HepG2 (cell line): ENCODE results near the gene UGT1A7. TPM values are rescaled to one million over a fixed set of nuclear protein-coding genes. Genes with fewer than 3 reads are reported as not detected.

Source experiments
- ATAC-seq: fragments of 200-7000 bp; cut with Tn5 transposase; 3 replicates; pipeline ENCODE4 v1.9.1; 2020; ENCODE audit warnings: mild to moderate bottlenecking, moderate library complexity
- BruUV-seq: library from RNA; stranded (reverse); fragments of 400-500 nt; replicated peaks from 2 replicates; lab custom pipeline; 2021; lab: Mats Ljungman, UMichigan
- CTCF ChIA-PET: fragments of 300-600 bp; formaldehyde crosslinking; extraction: SDS; loops from one replicate; lab custom pipeline; 2021; ENCODE audit warnings: low total read pairs, inconsistent platforms, low intra/inter-chr PET ratio; lab: Yijun Ruan, JAX
- POLR2A ChIA-PET: fragments of 350-600 bp; sonication (Branson Sonifier 250); formaldehyde crosslinking; loops from one replicate; lab custom pipeline; 2020; ENCODE audit warnings: antibody characterized with exemption, inconsistent platforms; lab: Yijun Ruan, JAX
- DNase-seq: peaks from one replicate; pipeline ENCODE4 v3.0.0-alpha.2; 2015; ENCODE audit warnings: low spot score
- FAIRE-seq: peaks from 3 replicates; lab custom pipeline; 2011; peaks lifted over from hg19 to GRCh38; lab: Jason Lieb, UNC
- H2AFZ ChIP-seq: one replicate; pipeline ENCODE4 v1.6.1; 2011; ENCODE audit warnings: low read length, inconsistent platforms
- H3K27ac ChIP-seq: fragments of 300-600 bp; 3 replicates; pipeline ENCODE4 v1.8.0; 2011; ENCODE audit warnings: mixed run types, mild to moderate bottlenecking, mixed read lengths, low read length, inconsistent platforms; ENCODE audit not compliant: insufficient read depth; ENCODE audit errors: extremely low read length
- H3K27me3 ChIP-seq, 2 experiments: fragments of 200-600 bp in 1 of 2; 2 replicates in 1 of 2; 3 replicates in 1 of 2; pipeline versions ENCODE4 v1.6.0 to v1.8.0; 2011; ENCODE audit warnings: low read length in 2 of 2, mild to moderate bottlenecking in 2 of 2, moderate library complexity in 2 of 2, inconsistent platforms in 1 of 2; ENCODE audit not compliant: insufficient read depth in 2 of 2, control insufficient read depth in 1 of 2
- H3K36me3 ChIP-seq, 2 experiments: fragments of 200-600 bp in 1 of 2; replicated peaks in 1 of 2; 2 replicates in 1 of 2; 3 replicates in 1 of 2; pipeline versions ENCODE4 v1.5.1 to v1.8.0; 2011; ENCODE audit warnings: low read length in 2 of 2, inconsistent platforms in 1 of 2; ENCODE audit not compliant: insufficient read depth in 2 of 2, control insufficient read depth in 1 of 2
- H3K4me1 ChIP-seq: 2 replicates; pipeline ENCODE4 v1.5.1; 2012; ENCODE audit warnings: low read length, inconsistent platforms; ENCODE audit not compliant: insufficient read depth
- H3K4me2 ChIP-seq: 2 replicates; pipeline ENCODE4 v1.6.0; 2011; ENCODE audit warnings: low read depth, low read length, inconsistent platforms
- H3K4me3 ChIP-seq, 3 experiments: fragments of 200-600 bp in 1 of 3; sonication (generic), shearing (Covaris generic) in 1 of 3; replicated peaks in 1 of 3; 2 replicates each; pipeline ENCODE4 v1.5.1; 2011 to 2016; ENCODE audit warnings: low read length in 3 of 3, inconsistent platforms in 2 of 3, low read depth in 2 of 3, mild to moderate bottlenecking in 2 of 3, control low read depth in 1 of 3, mixed read lengths in 1 of 3; ENCODE audit not compliant: insufficient read depth in 1 of 3
- H3K79me2 ChIP-seq: one replicate; pipeline ENCODE4 v1.6.1; 2011; ENCODE audit warnings: low read length, inconsistent platforms; ENCODE audit not compliant: insufficient read depth
- H3K9ac ChIP-seq: 2 replicates; pipeline ENCODE4 v1.6.0; 2011; ENCODE audit warnings: mild to moderate bottlenecking, low read depth, low read length, inconsistent platforms; ENCODE audit not compliant: insufficient read depth
- H3K9me3 ChIP-seq: 2 replicates; pipeline ENCODE4 v1.5.1; 2012; ENCODE audit warnings: mild to moderate bottlenecking, low read length
- H4K20me1 ChIP-seq: 2 replicates; pipeline ENCODE4 v1.6.0; 2011; ENCODE audit warnings: inconsistent platforms, mild to moderate bottlenecking, low read length, moderate library complexity; ENCODE audit not compliant: insufficient read depth
- CAMTA2 ChIP-seq: sonication (generic); formaldehyde crosslinking; IDR thresholded peaks from 2 replicates; pipeline ENCODE4 v1.4.0; 2020; ENCODE audit warnings: mild to moderate bottlenecking, missing genetic modification reagents, borderline replicate concordance
- CHD4 ChIP-seq: fragments of 200-600 bp; sonication (generic); IDR thresholded peaks from 2 replicates; pipeline ENCODE4 v1.7.0; 2017; ENCODE audit warnings: mild to moderate bottlenecking, low read length, borderline replicate concordance
- ELK4 ChIP-seq: sonication (generic); formaldehyde crosslinking; IDR thresholded peaks from 2 replicates; pipeline ENCODE4 v1.9.0; 2021; ENCODE audit warnings: missing genetic modification reagents, borderline replicate concordance
- SP5 ChIP-seq: IDR thresholded peaks from 2 replicates; pipeline ENCODE4 v1.6.1; 2016; ENCODE audit warnings: low read depth, borderline replicate concordance
- ZMYM4 ChIP-seq: sonication (generic); formaldehyde crosslinking; IDR thresholded peaks from 2 replicates; pipeline ENCODE4 v1.8.1; 2023; ENCODE audit warnings: mild to moderate bottlenecking, missing genetic modification reagents
- ZNF251 ChIP-seq: sonication (generic); formaldehyde crosslinking; IDR thresholded peaks from 2 replicates; pipeline ENCODE4 v1.9.0; 2021; ENCODE audit warnings: mild to moderate bottlenecking, missing genetic modification reagents
- ZNF329 ChIP-seq: sonication (generic); formaldehyde crosslinking; IDR thresholded peaks from 2 replicates; pipeline ENCODE4 v1.9.0; 2021; ENCODE audit warnings: low read depth, mild to moderate bottlenecking, missing genetic modification reagents
- ZNF83 ChIP-seq: sonication (generic); formaldehyde crosslinking; IDR thresholded peaks from 2 replicates; pipeline ENCODE4 v1.4.0; 2020; ENCODE audit warnings: missing genetic modification reagents, mild to moderate bottlenecking, borderline replicate concordance
- WGBS: methylation state at CpG from one replicate; pipeline ENCODE4 v1.1.6; 2017; ENCODE audit warnings: low lambda C conversion rate; 5-methylcytosine and 5-hydroxymethylcytosine counted together
- in situ Hi-C: cut with HindIII; loops from 2 replicates; pipeline ENCODE4 v1.10.0; 2017; ENCODE audit warnings: low pct_unique_long_range_greater_than_20kb; ENCODE audit not compliant: extremely low pct_ligation_motif_present
- intact Hi-C: fragments of 100-400 bp; cut with micrococcal nuclease; formaldehyde crosslinking; loops from one replicate; pipeline ENCODE4 v1.10.0; 2022; ENCODE audit not compliant: unreplicated experiment
- polyA plus RNA-seq, 8 experiments: library from polyadenylated mRNA; depleted of rRNA in 3 of 8; stranded (reverse) in 7 of 8; unstranded in 1 of 8; fragments of >200 nt; fragmentation: Illumina TruSeq in 4 of 8; extraction: Trizol in 4 of 8; gene quantifications; 2 replicates each; pipeline versions ENCODE4 v1.2.1 to v1.2.3, GENCODE V29; 2011 to 2016; ENCODE audit warnings: low read depth in 4 of 8, missing spikeins in 1 of 8, mixed read lengths in 1 of 8; ENCODE audit not compliant: insufficient read depth in 1 of 8
- total RNA-seq, 5 experiments: library from RNA; depleted of rRNA; stranded (reverse); fragments of >200 nt; fragmentation: Illumina TruSeq; extraction: Trizol; gene quantifications; 2 replicates each; pipeline ENCODE4 v1.2.3, GENCODE V29; 2016; ENCODE audit warnings: low read depth in 1 of 5
- TF ChIP-seq, protein P1 (sequence below): sonication (generic); formaldehyde crosslinking; IDR thresholded peaks from 2 replicates; pipeline ENCODE4 v1.5.1; 2020; ENCODE audit warnings: mild to moderate bottlenecking, missing genetic modification reagents, borderline replicate concordance
- TF ChIP-seq, protein P2 (sequence below): sonication (generic); formaldehyde crosslinking; IDR thresholded peaks from 2 replicates; pipeline ENCODE4 v1.8.0; 2022; ENCODE audit warnings: mild to moderate bottlenecking, missing genetic modification reagents, borderline replicate concordance
- TF ChIP-seq, protein P3 (sequence below): sonication (generic); formaldehyde crosslinking; IDR thresholded peaks from 2 replicates; pipeline ENCODE4 v1.5.0; 2020; ENCODE audit warnings: missing genetic modification reagents

Gene UGT1A7
- total and polyA plus RNA-seq, 2 of the 13 experiments (the other 11 are each of a cell fraction or from before 2014, with no cell fraction given), result not detected

GRCh38 chr2:233671290-233672161 lies 10.2 kb upstream of the UGT1A7 start, which contains the start of gene UGT1A9:
Gene UGT1A9 (plus strand): TSS chr2:233671898. CDS start chr2:233671935, 37 bp downstream.
- Histone ChIP-seq H2AFZ (no peak within 1 kb of the TSS), H3K4me2 (no peak within 1 kb of the TSS), H3K27me3 (no peaks in the 10 kb centered on the region), H3K4me3 (no peak within 1 kb of the TSS), H3K36me3 (no peaks in the 10 kb centered on the region), H3K9me3 (no peaks in the 10 kb centered on the region), H4K20me1 (no peaks in the 10 kb centered on the region), H3K9ac (no peak within 1 kb of the TSS), H3K4me1 (no peaks in the 10 kb centered on the region), H3K79me2 (no peaks in the 10 kb centered on the region), H3K27ac (no peak within 1 kb of the TSS)
- no peak for TF ChIP-seq ZNF83 (CRISPR knock-in tag)
- no peak for TF ChIP-seq SP5 (CRISPR knock-in tag)
- TF ChIP-seq, protein P1, sequence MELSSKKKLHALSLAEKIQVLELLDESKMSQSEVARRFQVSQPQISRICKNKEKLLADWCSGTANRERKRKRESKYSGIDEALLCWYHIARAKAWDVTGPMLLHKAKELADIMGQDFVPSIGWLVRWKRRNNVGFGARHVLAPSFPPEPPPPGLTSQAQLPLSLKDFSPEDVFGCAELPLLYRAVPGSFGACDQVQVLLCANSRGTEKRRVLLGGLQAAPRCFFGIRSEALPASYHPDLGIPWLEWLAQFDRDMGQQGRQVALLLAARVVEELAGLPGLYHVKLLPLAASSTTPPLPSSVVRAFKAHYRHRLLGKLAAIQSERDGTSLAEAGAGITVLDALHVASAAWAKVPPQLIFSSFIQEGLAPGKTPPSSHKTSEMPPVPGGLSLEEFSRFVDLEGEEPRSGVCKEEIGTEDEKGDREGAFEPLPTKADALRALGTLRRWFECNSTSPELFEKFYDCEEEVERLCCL (CRISPR knock-in tag), result no peak
- TF ChIP-seq ZNF329 (CRISPR knock-in tag), result no peak
- TF ChIP-seq, protein P2, sequence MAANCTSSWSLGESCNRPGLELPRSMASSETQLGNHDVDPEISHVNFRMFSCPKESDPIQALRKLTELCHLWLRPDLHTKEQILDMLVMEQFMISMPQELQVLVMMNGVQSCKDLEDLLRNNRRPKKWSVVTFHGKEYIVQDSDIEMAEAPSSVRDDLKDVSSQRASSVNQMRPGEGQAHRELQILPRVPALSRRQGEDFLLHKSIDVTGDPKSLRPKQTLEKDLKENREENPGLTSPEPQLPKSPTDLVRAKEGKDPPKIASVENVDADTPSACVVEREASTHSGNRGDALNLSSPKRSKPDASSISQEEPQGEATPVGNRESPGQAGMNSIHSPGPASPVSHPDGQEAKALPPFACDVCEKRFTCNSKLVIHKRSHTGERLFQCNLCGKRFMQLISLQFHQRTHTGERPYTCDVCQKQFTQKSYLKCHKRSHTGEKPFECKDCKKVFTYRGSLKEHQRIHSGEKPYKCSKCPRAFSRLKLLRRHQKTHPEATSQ, result no peak
- no peak for TF ChIP-seq CHD4
- TF ChIP-seq ZMYM4 (CRISPR knock-in tag), result no peak
- TF ChIP-seq ELK4 (CRISPR knock-in tag), result no peak
- no peak for TF ChIP-seq CAMTA2 (CRISPR knock-in tag)
- TF ChIP-seq, protein P3, sequence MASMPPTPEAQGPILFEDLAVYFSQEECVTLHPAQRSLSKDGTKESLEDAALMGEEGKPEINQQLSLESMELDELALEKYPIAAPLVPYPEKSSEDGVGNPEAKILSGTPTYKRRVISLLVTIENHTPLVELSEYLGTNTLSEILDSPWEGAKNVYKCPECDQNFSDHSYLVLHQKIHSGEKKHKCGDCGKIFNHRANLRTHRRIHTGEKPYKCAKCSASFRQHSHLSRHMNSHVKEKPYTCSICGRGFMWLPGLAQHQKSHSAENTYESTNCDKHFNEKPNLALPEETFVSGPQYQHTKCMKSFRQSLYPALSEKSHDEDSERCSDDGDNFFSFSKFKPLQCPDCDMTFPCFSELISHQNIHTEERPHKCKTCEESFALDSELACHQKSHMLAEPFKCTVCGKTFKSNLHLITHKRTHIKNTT (CRISPR knock-in tag), result no peak
- TF ChIP-seq ZNF251 (CRISPR knock-in tag), result no peak
- intact Hi-C loops, result no loop called here
- no peak for FAIRE-seq
- DNase-seq, result no peak
- ChIA-PET POLR2A (no interaction called here), CTCF (no interaction called here)
- no TSS peak for BruUV-seq
- 50% methylated on average over 5 of the region's 5 CpGs for WGBS
- ATAC-seq, result no peak
- in situ Hi-C loops, result no loop called here
